Heart left ventricle (tissue), 16 donors: ENCODE measurements around the gene RAB3C. TPM values are rescaled to one million over a fixed set of nuclear protein-coding genes. Genes with fewer than 3 reads are reported as not detected.

Experiments used
- ATAC-seq, 4 donors: fragments of 200-7000 bp; cut with Tn5 transposase; one replicate each; pipeline ENCODE4 v1.9.1; 2020 to 2022; ENCODE audit warnings: moderate library complexity in 4 of 4, mild to moderate bottlenecking in 3 of 4, moderate number of reproducible peaks in 1 of 4
- DNase-seq, 5 donors: peaks; one replicate each; pipeline ENCODE4 v3.0.0-alpha.2; 2020
- H3K27ac ChIP-seq, 12 donors: fragments of 200-600 bp; sonication (generic) in 4 of 12; one replicate each; pipeline versions ENCODE4 v1.5.0 to v1.8.0; 2016 to 2022; ENCODE audit warnings: mild to moderate bottlenecking in 2 of 12
- H3K27me3 ChIP-seq, 9 donors: fragments of 200-600 bp; sonication (generic) in 2 of 9; one replicate each; pipeline versions ENCODE4 v1.5.1 to v1.8.0; 2016 to 2022; ENCODE audit warnings: mild to moderate bottlenecking in 3 of 9
- H3K36me3 ChIP-seq, 9 donors: fragments of 200-600 bp; sonication (generic) in 2 of 9; one replicate each; pipeline versions ENCODE4 v1.5.0 to v1.8.0; 2018 to 2022; ENCODE audit warnings: mild to moderate bottlenecking in 2 of 9
- H3K4me1 ChIP-seq, 12 donors: fragments of 200-600 bp; sonication (generic) in 4 of 12; one replicate each; pipeline versions ENCODE4 v1.5.0 to v1.8.0; 2016 to 2022; ENCODE audit warnings: mild to moderate bottlenecking in 3 of 12
- H3K4me3 ChIP-seq, 12 donors: fragments of 200-600 bp; sonication (generic) in 4 of 12; one replicate each; pipeline versions ENCODE4 v1.5.0 to v1.8.0; 2017 to 2022; ENCODE audit warnings: mild to moderate bottlenecking in 9 of 12, moderate library complexity in 4 of 12
- H3K9me3 ChIP-seq, 12 donors: fragments of 200-600 bp; sonication (generic) in 4 of 12; one replicate each; pipeline versions ENCODE4 v1.5.0 to v1.8.0; 2016 to 2022; ENCODE audit warnings: mild to moderate bottlenecking in 1 of 12
- CTCF ChIP-seq, 12 donors: fragments of 200-600 bp; sonication (generic) in 4 of 12; IDR thresholded peaks; one replicate each; pipeline versions ENCODE4 v1.5.0 to v1.8.0; 2018 to 2022; ENCODE audit warnings: antibody characterized with exemption in 12 of 12, mild to moderate bottlenecking in 5 of 12
- POLR2A ChIP-seq, 2 donors: fragments of 450-650 bp; IDR thresholded peaks; one replicate each; pipeline ENCODE4 v1.6.1; 2017; ENCODE audit warnings: antibody characterized with exemption in 2 of 2, mild to moderate bottlenecking in 2 of 2, moderate library complexity in 2 of 2
- WGBS, 4 donors: extraction: QIAGEN DNeasy Blood & Tissue Kit in 2 of 4; methylation state at CpG; one replicate each; pipeline versions ENCODE4 v1.1.5 to v1.1.7; 2013 to 2018; 5-methylcytosine and 5-hydroxymethylcytosine counted together
- intact Hi-C, 10 donors: fragments of 100-400 bp; cut with DNase I; formaldehyde crosslinking; loops; one replicate each; pipeline versions ENCODE4 v1.11.1 to v1.14.2; 2022
- polyA plus RNA-seq, 2 donors: library from polyadenylated mRNA; stranded (reverse); fragments of 200-250 nt; gene quantifications; one replicate each; pipeline ENCODE4 v1.2.3, GENCODE V29; 2013
- total RNA-seq, 9 donors: library from RNA; depleted of rRNA in 2 of 9; stranded (reverse); fragments of >200 nt in 2 of 9; fragmentation: NEBNext Ultra II Directional in 3 of 9; extraction: Animal tissue kit (Norgen Biotek cat#: 25700) in 3 of 9; gene quantifications; one replicate each; pipeline versions ENCODE4 v1.1.0 to v1.2.4, GENCODE V29; 2016 to 2023
- donor health status: ischemic (EF 13 %, LVEDD 7.1; RV severe dilation, severe dysfunction).
- donor health status: healthy with polysubstance abuse.
- donor health status: DM: no; HTN: yes; CAD: no.
- donor health status: DM: no; HTN: no; CAD: no.
- donor health status: ischemic (EF 25% LVEDD 6.9; RV normal size, moderate dysfunction).
- donor health status: ischemic (EF 25% LVEDD 5.7; RV mildly dilated, moderate dysfunction).
- donor health status: healthy.
- donor health status: DM: yes; HTN: yes; CAD: no.
- donor health status: ischemic (EF 35%, LVEDD 5.7; RV mildly dilated, moderate dysfunction).
- donor health status: nonischemic (EF 11% LVEDD 7.7; RV severe dilation, severe dysfunction).
- donor health status: DM: yes; HTN: yes; CAD: no.
- donor health status: PGD.
- donor health status: ischemic (EF 29% LVEDD 5.4; RV normal size, mild dysfunction).
- donor health status: nonischemic (EF 23%, LVEDD 6.1; RV moderate dilation, normal function).

Gene RAB3C
- total and polyA plus RNA-seq, 11 donors: 0.04 to 3.8 (median 0.57) TPM; not detected in 2

- no peak for DNase-seq
Observed at GRCh38 chr5:58770136-58770535, 187.3 kb downstream of the RAB3C start.

GRCh38 chr5:58771796-58772195 is 188.9 kb downstream of the RAB3C start:
- DNase-seq: no peak
- intact Hi-C loops: no loop called here
- H3K4me3 ChIP-seq: no peak overlapping the region
- no peaks in the 10 kb centered on the region for H3K36me3 ChIP-seq
- no peaks in the 10 kb centered on the region for H3K27me3 ChIP-seq
- no peak overlapping the region for H3K27ac ChIP-seq
- TF ChIP-seq POLR2A (IDR thresholded peaks at IDR 0.05) (no peak), CTCF (IDR thresholded peaks at IDR 0.05) (no peak)
- peaks cover 0 to 6% (median 0%) of the 10 kb centered on the region in 12 donors for H3K4me1 ChIP-seq
- no peaks in the 10 kb centered on the region for H3K9me3 ChIP-seq
- no peak for ATAC-seq
- WGBS, 4 donors: 59 to 70% (median 61%) methylated on average over 2 of the region's 2 CpGs

More at GRCh38 chr5:58770136-58770535, 187.3 kb downstream of the RAB3C start:
- Histone ChIP-seq H3K4me1 (peaks cover 0 to 6% (median 0%) of the 10 kb centered on the region in 12 donors), H3K36me3 (no peaks in the 10 kb centered on the region), H3K9me3 (no peaks in the 10 kb centered on the region), H3K27me3 (no peaks in the 10 kb centered on the region), H3K27ac (no peak overlapping the region), H3K4me3 (no peak overlapping the region)
- intact Hi-C loops: no loop called here
- WGBS, 4 donors: 57 to 70% (median 61%) methylated on average over 3 of the region's 3 CpGs
- no peak for TF ChIP-seq CTCF (IDR thresholded peaks at IDR 0.05)
- no peak for TF ChIP-seq POLR2A (IDR thresholded peaks at IDR 0.05)
- ATAC-seq: no peak

- ATAC-seq: peak in 3 of 4 donors; percentile 65 to 74 (median 69)
- intact Hi-C loops: no loop called here
Observed at GRCh38 chr5:58773744-58774441, 191.0 kb downstream of the RAB3C start.

More at GRCh38 chr5:58773744-58774441, 191.0 kb downstream of the RAB3C start:
- Histone ChIP-seq H3K4me1 (peaks cover 0 to 6% (median 0%) of the 10 kb centered on the region in 12 donors), H3K4me3 (no peak overlapping the region), H3K36me3 (no peaks in the 10 kb centered on the region), H3K9me3 (no peaks in the 10 kb centered on the region), H3K27ac (no peak overlapping the region), H3K27me3 (no peaks in the 10 kb centered on the region)
- DNase-seq: peak in 4 of 5 donors; percentile 19 to 55 (median 26)
- WGBS, 4 donors: 3 to 17% (median 7%) methylated on average over 2 of the region's 2 CpGs
- no peak for TF ChIP-seq CTCF (IDR thresholded peaks at IDR 0.05)
- TF ChIP-seq POLR2A (IDR thresholded peaks at IDR 0.05): no peak
